GM21360 (cell line): ENCODE results near the gene NUP50.

ENCODE experiments used
- ATAC-seq: cut with Tn5 transposase; IDR thresholded peaks from one replicate; pipeline ENCODE4 v1.9.1; 2021; ENCODE audit warnings: mild to moderate bottlenecking, moderate library complexity; ENCODE audit not compliant: unreplicated experiment

Gene NUP50

DNA sequence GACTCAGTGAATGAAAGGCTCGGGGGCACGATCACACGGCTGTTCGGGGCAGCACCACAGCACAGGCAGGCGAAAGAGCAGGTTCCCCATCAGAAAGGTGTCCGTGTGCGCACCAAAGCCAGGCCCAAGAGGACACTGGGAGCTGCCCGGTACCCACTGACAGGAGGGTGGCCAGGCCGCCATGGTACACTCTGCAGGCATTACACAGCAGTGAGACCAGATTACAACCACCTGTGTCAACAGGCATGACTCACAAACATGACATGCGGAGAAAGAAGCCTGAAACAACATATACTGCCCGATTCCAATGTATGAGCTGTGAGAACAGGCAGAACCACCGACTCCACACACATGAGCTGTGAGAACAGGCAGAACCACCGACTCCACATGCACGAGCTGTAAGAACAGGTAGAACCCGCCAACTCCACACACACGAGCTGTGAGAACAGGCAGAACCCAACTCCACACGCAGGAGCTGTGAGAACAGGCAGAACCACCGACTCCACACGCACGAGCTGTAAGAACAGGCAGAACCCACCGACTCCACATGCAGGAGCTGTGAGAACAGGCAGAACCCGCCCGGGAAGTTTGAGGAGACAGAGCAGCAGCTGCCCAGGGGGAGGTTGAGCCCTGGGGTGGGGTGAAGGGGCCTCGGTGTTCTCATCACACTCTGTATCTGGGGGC is 44.4 kb downstream of the NUP50 start:
- ATAC-seq, result no peak

DNA sequence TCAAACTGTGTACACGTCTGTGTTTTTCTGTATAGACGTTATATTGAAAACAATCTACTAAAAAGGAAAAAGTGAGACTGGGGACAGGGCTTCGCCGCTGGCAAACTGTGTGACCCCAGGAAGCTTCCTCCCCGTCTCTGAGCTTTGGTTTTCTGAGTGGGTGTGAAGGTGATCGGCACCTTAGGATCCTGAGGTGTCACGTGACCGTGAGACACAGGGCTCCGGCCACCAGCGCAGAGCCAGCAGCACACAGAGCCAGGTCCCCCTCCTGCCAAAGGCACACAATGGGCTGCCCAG is 44.9 kb downstream of the NUP50 start:
- ATAC-seq, result no peak

DNA sequence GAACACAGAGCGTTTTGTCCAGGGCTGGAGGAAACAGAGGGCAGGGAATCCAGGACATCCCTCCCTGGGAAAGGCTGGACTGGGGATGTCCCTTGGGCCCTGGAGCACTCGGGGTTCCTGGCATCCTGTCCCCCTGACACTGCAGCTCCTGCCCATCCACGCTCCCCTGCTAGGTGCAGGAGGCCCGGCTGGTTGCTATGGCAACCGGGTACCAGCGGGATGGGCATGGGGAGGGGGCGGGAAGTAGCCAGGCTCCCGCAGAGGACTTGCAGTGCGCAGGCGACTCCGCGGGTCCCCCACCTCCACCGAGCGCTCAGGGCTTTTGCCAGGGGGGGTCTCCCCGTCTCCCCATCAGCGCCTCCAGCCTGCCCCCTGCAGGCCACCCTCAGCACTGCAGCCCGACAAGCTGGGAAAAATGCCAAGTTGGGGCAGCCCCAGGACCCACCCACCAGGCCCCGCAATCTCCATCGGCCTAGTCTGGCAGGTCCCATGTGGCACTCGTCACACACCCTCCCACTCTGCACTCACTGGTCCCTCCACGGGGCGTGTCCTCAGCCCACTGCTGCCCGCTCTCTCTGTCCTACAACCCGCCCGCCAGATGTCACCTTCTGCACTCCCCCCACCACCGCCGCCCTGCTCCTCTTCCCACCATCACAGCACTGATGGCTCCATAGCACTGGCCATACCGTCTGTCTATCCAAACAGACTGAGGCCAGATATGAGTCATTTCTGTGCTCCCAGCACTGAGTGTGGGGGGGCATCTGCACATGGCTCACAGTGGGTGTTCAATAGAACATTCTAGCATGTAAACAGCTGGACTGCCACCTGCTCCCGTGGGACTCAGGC is 45.5 kb downstream of the NUP50 start:
- ATAC-seq, result no peak

DNA sequence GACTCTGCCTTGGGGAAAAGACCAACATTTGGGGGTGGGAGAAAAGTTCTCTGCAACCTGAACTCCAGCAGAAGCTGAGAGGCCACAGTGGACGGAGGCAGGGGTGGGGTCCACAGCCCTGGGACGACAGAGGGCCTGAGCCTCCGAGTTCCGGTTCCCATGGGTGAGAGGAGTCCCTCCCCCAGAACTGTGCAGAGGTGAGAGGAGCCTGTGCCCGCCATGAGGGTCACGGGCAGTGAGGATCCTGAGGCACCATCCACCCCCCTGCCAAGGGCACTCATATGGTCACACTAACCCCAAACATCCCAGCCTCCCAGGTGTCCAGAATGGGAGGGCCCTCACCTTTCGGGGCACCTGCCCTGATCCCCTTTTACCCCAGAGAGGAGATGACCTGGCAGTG is 46.4 kb downstream of the NUP50 start:
- no peak for ATAC-seq

DNA sequence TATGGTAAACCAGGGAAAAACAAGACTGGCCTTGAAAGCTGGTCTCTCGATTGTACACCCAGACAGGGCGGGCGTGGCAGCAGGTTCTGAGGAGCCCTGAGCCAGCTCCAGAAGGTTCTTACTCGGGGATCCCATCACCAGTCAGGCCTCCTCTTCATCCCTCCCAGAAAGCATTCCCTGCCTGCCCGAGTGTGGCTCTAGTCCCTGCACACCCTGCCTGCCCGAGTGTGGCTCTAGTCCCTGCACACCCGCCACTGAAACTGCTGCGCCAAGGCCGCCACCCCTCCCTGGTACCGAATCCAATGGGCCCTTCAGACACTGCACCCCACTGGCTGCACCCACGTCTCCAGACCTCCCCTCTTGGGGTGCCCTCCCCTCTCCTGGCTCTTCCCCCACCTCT is 46.9 kb downstream of the NUP50 start:
- no peak for ATAC-seq

DNA sequence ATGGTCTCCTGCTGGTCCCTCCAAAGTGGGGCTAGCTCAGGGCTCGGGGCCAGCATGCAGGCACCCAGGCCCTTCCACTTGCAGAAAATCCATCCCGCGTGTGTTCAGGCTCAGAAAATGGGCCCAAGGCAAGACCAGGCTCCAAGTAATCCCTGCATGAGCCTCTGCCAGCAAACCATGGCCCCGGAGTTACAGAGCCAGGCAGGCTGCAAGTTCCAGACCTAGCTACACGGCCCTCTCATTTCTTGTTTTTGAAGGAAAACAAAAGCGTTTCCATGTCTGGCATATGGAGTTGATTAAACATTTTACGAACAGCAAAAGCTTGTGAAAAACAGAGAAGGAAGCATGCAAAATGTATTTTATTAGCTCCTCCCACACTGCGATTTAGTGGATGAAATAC is 47.3 kb downstream of the NUP50 start:
- no peak for ATAC-seq

DNA sequence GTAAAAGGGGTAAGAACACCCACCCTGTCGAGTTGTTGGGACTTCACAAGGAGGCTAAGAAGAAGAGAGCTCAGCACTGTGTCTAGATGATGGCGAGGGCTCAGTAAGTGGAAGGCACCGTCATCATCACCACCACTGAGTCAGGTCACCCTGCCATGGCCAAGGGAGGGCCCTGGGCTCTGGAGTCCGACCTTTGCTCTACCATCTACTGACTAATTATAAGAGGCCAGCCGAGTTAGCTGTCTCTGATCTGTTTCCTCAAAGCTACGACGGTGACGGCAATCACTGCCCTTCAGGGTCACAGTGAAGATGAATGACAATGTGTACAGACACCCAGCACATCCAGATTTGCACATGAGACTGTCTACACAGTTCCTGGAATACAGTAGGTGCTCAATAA is 47.7 kb downstream of the NUP50 start:
- no peak for ATAC-seq

DNA sequence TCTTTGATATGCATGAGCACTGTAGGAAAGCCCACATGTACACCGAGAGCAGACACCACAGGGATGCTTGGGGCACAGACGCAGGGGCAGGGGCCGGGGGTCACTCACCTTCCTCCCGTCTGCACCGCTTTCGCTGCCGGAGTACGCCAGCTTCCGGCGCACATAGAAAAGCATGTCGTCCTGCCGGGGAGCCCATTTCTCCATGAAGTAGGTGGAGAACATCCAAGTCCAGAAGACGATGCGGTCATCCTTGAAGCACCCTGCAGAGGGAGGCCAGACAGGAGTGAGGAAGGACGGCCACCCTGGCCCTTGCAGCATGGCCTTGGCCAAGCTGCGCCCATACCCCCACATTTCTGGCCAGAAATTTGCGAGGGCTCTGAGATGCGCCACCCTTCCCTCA is 48.1 kb downstream of the NUP50 start:
- no peak for ATAC-seq

DNA sequence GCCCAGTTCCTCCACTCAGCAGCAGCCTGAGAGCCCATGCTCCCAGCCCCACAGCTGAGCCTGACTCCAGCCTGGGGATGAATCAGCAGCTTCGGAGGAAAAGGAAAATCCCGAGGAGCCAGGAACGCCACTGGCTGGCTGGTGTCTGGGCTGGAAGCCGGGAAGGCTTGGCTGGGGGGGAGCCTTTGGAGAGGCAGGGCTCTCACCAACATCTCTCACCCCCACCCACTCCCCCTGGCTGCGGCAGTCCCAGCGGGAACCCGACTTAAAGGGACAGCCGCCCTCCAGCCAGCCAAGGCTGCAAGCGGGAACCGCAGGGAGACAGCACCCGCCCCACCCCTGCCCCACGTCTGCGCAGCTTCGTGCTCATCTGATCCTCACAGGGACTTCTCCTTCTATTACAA is 48.6 kb downstream of the NUP50 start:
- ATAC-seq, result no peak

DNA sequence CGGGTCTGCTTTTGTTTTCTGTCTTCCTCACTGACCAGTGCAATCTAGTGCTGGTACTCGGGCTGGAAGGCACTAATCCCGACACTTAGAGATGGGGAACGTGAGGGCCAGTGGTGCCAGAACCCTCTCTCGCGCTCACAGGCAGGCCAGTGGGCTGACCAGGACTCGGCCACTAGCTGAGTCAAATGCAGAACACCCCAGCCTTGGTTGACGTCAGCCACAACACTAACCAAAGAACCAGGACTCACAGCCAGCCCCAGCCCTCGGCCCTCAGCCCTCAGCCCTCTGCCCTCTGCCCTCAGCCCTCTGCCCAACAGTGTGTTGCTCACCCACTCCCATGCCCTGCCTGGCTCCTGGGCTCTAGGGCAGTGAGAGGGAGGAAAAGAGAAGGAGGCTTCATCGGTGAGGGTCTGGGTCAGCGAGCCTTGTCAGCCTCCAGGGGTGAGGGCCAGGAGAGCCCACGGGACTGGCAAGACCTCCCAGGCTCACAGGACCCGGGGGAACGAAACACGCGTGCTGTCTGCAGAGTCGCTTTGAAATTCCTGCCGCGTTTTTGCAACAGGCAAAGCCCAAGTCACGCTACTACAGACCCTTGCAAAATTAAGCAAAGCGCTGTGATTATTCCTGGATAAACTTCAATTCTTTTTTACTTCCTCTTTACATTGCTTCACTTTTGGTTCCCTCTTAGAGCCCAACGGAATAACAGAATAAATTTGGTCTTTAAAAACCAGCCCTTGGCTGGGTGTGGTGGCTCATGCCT is 49.4 kb downstream of the NUP50 start:
- ATAC-seq, result no peak

DNA sequence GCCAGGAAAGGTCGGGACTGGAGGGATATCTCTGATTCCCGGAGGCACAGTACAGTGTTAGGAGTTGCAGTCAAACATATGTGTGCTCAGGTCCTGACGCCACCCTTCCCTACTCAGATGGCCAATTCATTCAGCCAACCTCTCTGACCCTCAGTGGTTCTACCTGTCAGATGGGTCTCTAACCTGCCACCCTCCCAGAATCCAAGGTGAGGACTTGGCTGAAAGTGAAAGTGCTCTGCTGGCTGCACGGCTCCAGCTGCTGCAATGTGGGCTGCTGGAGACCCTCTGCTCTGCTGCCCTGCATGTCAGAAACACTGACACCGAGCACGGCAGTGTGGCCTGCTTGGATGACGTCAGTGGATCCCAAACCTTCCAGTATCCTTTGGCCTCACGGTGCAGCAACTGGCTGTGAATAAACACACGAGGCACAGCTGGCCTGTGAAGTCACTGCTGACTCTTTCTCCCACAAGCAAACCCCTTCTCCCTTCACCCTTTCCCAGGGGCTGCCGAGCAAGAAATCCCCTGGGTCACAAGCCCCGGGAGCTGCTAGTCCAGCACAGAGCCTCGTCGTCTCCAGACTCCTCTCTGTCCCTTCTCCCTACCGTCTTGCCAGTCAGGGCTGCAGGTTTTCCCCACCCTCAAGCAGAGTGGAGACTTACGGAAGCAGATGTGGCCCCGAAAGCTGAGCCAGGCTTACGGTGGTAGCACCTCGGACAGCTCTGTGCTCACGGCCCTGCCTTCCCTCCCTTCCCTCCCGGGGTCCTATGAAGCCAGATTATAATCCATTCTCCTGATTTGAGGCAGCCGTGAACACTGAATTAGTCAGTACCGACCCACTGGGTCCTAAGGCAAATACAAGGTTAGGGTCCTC is 52.6 kb downstream of the NUP50 start:
- no peak for ATAC-seq

DNA sequence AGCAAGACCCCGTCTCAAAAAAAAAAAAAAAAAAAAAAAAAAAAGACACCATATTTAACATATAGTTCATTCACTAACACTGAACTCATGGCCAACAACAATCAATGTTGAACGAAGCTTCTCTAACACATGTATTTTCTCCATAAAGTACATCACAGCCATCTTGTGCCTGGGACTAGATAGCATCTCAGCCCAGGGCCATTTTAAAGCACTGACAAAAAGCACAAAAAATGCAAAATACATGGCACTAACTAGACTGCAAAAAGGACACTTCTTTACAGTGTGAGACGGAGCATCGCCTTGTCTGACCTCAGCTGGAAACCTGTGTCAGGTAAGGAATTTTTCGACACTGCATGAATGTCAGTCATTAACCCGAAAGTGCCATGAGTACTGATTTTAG is 53.6 kb downstream of the NUP50 start:
- no peak for ATAC-seq

DNA sequence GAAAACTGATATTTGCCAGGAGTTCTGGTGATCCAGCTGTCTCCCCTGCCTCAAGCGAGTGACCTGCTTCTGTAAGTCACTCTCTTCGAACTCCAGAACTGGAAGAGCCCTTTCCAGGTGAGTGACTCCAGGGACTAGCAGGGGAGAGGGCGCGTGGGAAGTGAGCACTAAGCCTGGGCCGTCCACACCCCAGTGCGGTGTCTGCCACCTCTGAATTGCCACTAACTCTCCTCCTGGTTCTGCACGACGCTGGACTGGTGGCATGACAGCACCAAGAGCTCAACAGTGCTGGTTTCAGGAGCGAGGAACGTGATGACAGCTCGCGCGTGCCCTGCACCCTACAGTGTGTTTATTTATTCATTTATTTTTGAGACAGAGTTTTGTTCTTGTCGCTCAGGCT is 54.1 kb downstream of the NUP50 start:
- no peak for ATAC-seq

DNA sequence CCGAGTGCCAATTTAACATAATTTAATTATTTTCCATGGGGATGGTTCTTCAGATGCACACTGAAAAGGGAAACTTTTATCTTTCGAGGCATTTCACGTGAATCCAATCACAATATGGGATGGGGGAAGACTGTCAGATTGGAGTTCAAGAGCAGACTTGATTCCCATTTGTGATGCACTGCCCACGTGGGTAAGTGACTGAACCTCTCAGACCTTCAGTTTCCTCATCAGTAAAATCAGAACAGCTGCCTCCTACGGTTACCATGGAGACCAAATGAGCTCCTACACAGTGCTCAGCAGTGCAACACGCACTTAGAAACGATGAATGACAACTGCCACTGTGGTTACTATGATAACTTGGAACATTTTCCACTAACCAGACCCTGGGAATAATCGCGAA is 55.3 kb downstream of the NUP50 start:
- ATAC-seq, result no peak

DNA sequence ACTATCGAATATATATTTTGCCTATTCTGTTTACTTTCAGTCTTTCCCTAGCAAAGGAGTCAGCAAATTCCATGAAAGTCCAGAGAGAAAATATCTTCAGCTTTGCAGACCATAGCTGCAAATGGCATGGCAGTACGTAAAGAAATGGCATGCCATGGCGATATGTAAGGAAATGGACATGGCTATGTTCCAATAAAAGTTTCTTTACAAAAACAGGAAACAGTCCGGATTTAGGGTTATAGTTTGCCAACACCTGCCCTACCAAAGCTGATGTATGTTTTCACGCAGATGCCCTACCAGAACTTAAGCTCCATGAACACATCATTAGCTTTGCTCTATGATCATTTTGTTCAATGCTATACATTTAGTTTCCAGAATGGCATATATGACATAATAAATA is 57.5 kb downstream of the NUP50 start:
- ATAC-seq, result no peak

DNA sequence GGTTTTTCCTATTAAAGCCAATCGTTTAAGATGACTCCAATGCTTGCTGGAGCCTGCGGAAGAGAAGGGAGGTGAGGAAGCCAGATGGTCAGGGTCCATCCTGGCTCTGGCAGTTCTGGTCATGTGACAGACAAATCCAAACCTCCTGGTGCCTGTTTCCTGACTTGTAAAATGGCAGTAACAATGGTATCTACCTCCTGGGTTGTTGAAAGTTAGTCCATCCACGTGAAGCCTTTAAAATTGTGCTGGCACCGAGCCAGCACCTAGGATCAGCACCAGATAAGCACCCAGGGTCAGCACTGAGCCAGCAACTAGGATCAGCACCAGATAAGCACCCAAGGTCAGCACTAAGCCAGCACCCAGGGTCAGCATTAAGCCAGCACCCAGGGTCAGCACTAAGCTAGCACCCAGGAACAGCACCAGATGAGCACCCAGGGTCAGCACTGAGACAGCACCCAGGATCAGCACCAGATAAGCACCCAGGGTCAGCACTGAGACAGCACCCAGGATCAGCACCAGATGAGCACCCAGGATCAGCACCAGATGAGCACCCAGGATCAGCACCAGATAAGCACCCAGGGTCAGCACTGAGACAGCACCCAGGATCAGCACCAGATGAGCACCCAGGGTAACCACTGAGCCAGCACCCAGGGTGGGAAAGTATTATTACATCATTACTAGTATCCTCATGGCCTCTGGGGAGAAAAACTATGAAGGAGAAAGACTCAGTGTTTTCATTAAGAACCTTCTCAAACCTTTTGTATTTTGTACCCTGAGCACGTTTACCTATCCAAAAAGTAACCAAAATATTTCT is 59.8 kb downstream of the NUP50 start:
- no peak for ATAC-seq

DNA sequence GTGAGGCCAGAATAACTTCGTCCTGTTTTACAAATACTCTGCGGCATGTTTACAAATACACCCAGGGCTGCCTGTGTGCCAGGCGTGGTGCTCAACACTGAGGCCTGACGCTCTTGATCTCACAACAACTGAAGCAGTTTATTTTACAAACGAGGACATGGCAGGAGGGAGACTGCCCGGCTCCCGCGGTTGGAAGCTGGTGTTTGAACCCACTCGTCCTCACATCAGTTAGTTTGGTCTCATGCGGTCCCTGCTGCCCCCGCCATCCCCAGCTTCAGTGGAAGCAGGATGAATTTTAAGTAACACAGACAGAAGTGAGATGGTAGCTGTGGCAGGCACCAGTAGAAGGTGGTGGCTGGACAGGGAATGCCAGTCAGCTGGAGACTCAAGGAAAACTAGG is 60.6 kb downstream of the NUP50 start:
- ATAC-seq, result no peak

DNA sequence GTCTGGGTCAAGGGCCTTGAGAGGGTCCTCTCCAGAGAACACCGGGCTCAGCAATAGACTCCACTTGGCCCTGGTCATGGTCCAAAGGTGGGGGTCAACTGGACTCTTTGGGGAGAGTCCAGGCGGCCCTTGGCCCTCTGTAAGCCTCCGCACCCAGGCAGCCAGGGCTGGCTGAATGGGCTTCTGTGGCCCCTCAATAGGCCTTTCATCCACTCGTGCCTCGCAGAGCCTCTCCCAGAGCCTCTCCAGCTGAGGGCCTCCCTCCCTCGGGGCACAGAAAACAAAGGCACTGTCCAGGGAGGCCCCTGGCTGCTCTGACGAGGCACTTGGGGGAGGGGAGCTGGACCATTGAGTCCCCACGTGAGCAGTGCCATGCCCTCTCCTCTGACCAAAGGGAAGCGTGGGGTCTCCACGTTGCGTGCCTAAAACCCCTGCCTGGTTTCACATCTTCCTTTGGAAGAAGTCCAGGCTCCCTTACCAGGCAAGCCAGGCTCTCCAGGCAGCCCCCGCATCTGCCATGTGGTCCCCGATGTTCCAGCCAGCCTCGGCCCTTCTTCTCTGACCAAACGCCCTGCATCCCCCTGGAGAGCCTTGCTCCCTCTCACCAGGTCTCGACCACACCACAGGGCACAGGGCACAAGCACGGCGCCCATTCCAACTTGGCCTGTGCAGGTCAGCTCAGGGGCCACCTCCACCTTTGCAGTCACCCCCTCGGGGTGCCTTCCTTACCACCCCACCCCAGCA is 61.4 kb downstream of the NUP50 start:
- no peak for ATAC-seq

DNA sequence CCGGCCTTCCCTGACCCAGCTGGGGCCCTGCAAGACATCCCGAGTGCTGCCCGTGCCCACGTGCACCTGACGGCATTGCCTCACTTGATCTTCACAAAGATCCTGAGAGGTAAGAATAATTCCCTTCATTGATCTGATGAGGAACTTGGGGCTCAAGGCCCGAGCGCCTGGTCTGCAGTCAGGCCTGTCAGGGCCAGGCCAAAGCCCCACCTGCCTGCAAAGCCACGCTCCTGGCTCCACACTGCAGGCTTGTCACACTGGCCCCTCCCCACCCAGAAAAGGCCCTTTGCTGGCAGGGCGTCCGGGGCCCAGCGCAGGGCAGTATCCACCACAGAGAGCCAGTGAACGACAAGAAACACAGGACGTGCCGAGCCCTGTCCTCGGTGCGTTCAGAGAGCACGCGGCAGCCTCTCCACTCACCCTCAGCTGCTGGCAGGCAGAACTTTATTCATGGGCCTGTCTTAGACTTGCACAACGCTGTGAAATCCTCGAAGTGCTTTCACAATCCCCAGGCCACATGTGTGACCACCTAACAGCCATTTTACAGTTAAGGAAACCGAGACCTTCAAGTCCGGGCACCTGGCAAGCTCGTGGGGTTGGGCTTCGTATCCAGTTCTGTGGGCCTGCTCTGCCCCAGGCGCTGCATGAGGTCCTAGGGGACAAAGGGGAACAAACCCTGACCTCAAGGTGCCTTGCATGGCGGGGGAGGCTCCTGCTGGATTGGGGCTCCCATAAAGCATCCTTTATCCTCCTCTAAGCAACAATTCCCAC is 62.2 kb downstream of the NUP50 start:
- no peak for ATAC-seq
